HepG2 (cell line): Measurements from ENCODE around the gene VDAC2. TPM values are rescaled to one million over a fixed set of nuclear protein-coding genes. Genes with fewer than 3 reads are reported as not detected.

ENCODE experiments used
- CBX1 ChIP-seq: IDR thresholded peaks from one replicate; pipeline ENCODE4 v1.6.1; 2016; ENCODE audit warnings: antibody characterized with exemption, low read depth
- CEBPG ChIP-seq: IDR thresholded peaks from 2 replicates; pipeline ENCODE4 v1.6.1; 2016
- DPF2 ChIP-seq: sonication (generic); formaldehyde crosslinking; IDR thresholded peaks from 2 replicates; pipeline ENCODE4 v1.4.0; 2020; ENCODE audit warnings: mild to moderate bottlenecking, low read depth, missing genetic modification reagents, borderline replicate concordance
- EP300 ChIP-seq, 3 experiments: sonication (generic) in 1 of 3; formaldehyde crosslinking in 1 of 3; IDR thresholded peaks; 2 replicates each; pipeline versions ENCODE4 v1.5.1 to v1.6.1; 2011 to 2020; ENCODE audit warnings: low read depth in 2 of 3, low read length in 2 of 3, borderline replicate concordance in 1 of 3, improper control_type of control experiment in 1 of 3, mild to moderate bottlenecking in 1 of 3, missing genetic modification reagents in 1 of 3, moderate library complexity in 1 of 3
- ERF ChIP-seq: IDR thresholded peaks from 2 replicates; pipeline ENCODE4 v1.6.1; 2018; ENCODE audit warnings: missing biosample characterization, missing genetic modification reagents
- FOXA1 ChIP-seq, 2 experiments: fragments of 450-650 bp in 1 of 2; sonication (generic) in 1 of 2; formaldehyde crosslinking in 1 of 2; IDR thresholded peaks; 2 replicates each; pipeline versions ENCODE4 v1.4.0 to v1.6.1; 2016 to 2020; ENCODE audit warnings: missing genetic modification reagents in 1 of 2
- GABPB1 ChIP-seq: IDR thresholded peaks from 2 replicates; pipeline ENCODE4 v1.6.1; 2016; ENCODE audit warnings: mild to moderate bottlenecking, missing genetic modification reagents, moderate library complexity, missing compliant biosample characterization
- KDM2A ChIP-seq: sonication (generic); formaldehyde crosslinking; IDR thresholded peaks from 2 replicates; pipeline ENCODE4 v1.4.0; 2020; ENCODE audit warnings: low read depth, missing genetic modification reagents, borderline replicate concordance
- KDM3A ChIP-seq: IDR thresholded peaks from 2 replicates; pipeline ENCODE4 v1.6.1; 2018; ENCODE audit warnings: low read depth, missing compliant biosample characterization
- KMT2A ChIP-seq: sonication (generic); formaldehyde crosslinking; IDR thresholded peaks from 2 replicates; pipeline ENCODE4 v1.4.0; 2020; ENCODE audit warnings: missing genetic modification reagents
- MTA1 ChIP-seq: sonication (generic); formaldehyde crosslinking; IDR thresholded peaks from 2 replicates; pipeline ENCODE4 v1.4.0; 2020; ENCODE audit warnings: missing genetic modification reagents, mild to moderate bottlenecking, borderline replicate concordance
- NCOA2 ChIP-seq: sonication (generic); formaldehyde crosslinking; IDR thresholded peaks from 2 replicates; pipeline ENCODE4 v1.8.0; 2022; ENCODE audit warnings: inconsistent platforms
- NR2F1 ChIP-seq, 2 experiments: fragments of 450-650 bp in 1 of 2; formaldehyde crosslinking in 1 of 2; IDR thresholded peaks; 2 replicates each; pipeline versions ENCODE4 v1.5.0 to v1.6.1; 2016 to 2020; ENCODE audit warnings: mild to moderate bottlenecking in 1 of 2, missing compliant biosample characterization in 1 of 2, missing genetic modification reagents in 1 of 2, moderate library complexity in 1 of 2
- NR2F6 ChIP-seq, 2 experiments: IDR thresholded peaks; 2 replicates each; pipeline ENCODE4 v1.6.1; 2016; ENCODE audit warnings: antibody characterized with exemption in 1 of 2, mild to moderate bottlenecking in 1 of 2
- POLR2G ChIP-seq: fragments of 200-400 bp; formaldehyde crosslinking; IDR thresholded peaks from 2 replicates; pipeline ENCODE4 v1.6.1; 2018; ENCODE audit warnings: mild to moderate bottlenecking, low read depth, low read length, moderate library complexity
- ZMYM2 ChIP-seq: sonication (generic); formaldehyde crosslinking; IDR thresholded peaks from 2 replicates; pipeline ENCODE4 v1.8.0; 2022; ENCODE audit warnings: mild to moderate bottlenecking, missing genetic modification reagents
- ZNF790 ChIP-seq: sonication (generic); formaldehyde crosslinking; IDR thresholded peaks from 2 replicates; pipeline ENCODE4 v1.8.0; 2022; ENCODE audit warnings: missing genetic modification reagents, mild to moderate bottlenecking, borderline replicate concordance
- polyA plus RNA-seq, 8 experiments: library from polyadenylated mRNA; depleted of rRNA in 3 of 8; stranded (reverse) in 7 of 8; unstranded in 1 of 8; fragments of >200 nt; fragmentation: Illumina TruSeq in 4 of 8; extraction: Trizol in 4 of 8; gene quantifications; 2 replicates each; pipeline versions ENCODE4 v1.2.1 to v1.2.3, GENCODE V29; 2011 to 2016; ENCODE audit warnings: low read depth in 4 of 8, missing spikeins in 1 of 8, mixed read lengths in 1 of 8; ENCODE audit not compliant: insufficient read depth in 1 of 8
- total RNA-seq, 5 experiments: library from RNA; depleted of rRNA; stranded (reverse); fragments of >200 nt; fragmentation: Illumina TruSeq; extraction: Trizol; gene quantifications; 2 replicates each; pipeline ENCODE4 v1.2.3, GENCODE V29; 2016; ENCODE audit warnings: low read depth in 1 of 5
- TF ChIP-seq, protein P1 (sequence below): sonication (generic); formaldehyde crosslinking; IDR thresholded peaks from 2 replicates; pipeline ENCODE4 v1.5.0; 2020; ENCODE audit warnings: mild to moderate bottlenecking, missing genetic modification reagents, borderline replicate concordance
- TF ChIP-seq, protein P2 (sequence below): sonication (generic); formaldehyde crosslinking; IDR thresholded peaks from 2 replicates; pipeline ENCODE4 v1.4.0; 2020; ENCODE audit warnings: mild to moderate bottlenecking, missing genetic modification reagents, borderline replicate concordance

The VDAC2 gene
- total and polyA plus RNA-seq, 2 of the 13 experiments (the other 11 are each of a cell fraction or from before 2014, with no cell fraction given): 67.9 to 222 TPM

DNA sequence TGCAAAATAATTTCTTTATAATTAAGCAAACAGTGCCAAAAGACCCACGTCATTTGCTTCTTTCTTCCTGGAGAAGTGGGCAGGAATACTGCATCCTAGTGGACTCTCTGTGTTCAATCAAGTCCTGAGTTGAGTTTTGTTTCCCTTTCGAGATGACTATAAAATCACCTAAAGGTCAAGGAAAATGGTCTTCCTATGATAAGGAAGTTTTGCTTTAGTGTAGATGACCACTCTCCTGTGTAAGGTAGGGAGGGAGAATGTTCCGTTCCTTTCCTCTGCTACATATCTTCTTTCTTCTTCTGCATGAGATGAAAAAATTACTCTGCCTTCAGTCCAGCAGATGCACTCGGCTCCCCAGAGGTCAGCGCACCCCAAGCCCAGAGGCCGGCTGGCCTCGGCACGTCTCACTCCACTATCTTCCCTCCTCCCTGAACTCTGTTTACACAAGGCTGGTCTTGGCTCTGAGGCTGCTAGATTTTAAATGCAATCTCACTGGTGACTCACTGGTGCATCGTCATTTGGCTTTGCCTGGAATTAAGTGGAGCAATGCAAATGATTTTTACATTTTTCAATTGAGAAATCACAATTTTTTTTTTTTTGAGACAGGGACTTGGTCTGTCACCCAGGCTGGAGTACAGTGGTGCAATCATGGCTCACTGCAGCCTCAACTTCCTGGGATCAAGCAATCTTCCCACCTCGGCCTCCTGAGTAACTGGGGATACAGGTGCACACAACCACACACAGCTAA, 18.6 kb upstream of the VDAC2 start (continued):
- TF ChIP-seq EP300 (IDR thresholded peaks at IDR 0.05; ENCODE audit: low read depth in 2 of 2, low read length in 2 of 2) (peak in 1 of 2 experiments; percentile 44; a peak in 2 of 4 replicates), EP300 (CRISPR knock-in tag; IDR thresholded peaks at IDR 0.05; ENCODE audit: borderline replicate concordance) (no peak), CBX1 (peak; percentile 35), KDM2A (peak; percentile 30; the same call in 1 of the 2 replicates), FOXA1 (IDR thresholded peaks at IDR 0.05) (no peak), FOXA1 (CRISPR knock-in tag; IDR thresholded peaks at IDR 0.05) (peak; percentile 94), POLR2G (peak; percentile 32; the same call in 1 of the 2 replicates), ZMYM2 (0 out of 2 replicates have a peak, but pooled peaks have one; percentile 19), NR2F1 (CRISPR knock-in tag; IDR thresholded peaks at IDR 0.05) (peak in 1 of 2 experiments; percentile 55; a peak in 2 of 4 replicates), DPF2 (CRISPR knock-in tag) (0 out of 2 replicates have a peak, but pooled peaks have one; percentile 44), MTA1 (CRISPR knock-in tag) (peak; percentile 53; the same call in 1 of the 2 replicates), KMT2A (CRISPR knock-in tag) (0 out of 2 replicates have a peak, but pooled peaks have one; percentile 39), KDM3A (CRISPR knock-in tag) (0 out of 2 replicates have a peak, but pooled peaks have one; percentile 37), CEBPG (CRISPR knock-in tag) (peak; percentile 70), ERF (0 out of 2 replicates have a peak, but pooled peaks have one; percentile 51), ZNF790 (no peak), GABPB1 (CRISPR knock-in tag) (0 out of 2 replicates have a peak, but pooled peaks have one; percentile 11), NR2F6 (IDR thresholded peaks at IDR 0.05) (peak; percentile 85), NR2F6 (CRISPR knock-in tag; IDR thresholded peaks at IDR 0.05) (peak; percentile 83), NCOA2 (peak; percentile 36)
- TF ChIP-seq, protein P1, sequence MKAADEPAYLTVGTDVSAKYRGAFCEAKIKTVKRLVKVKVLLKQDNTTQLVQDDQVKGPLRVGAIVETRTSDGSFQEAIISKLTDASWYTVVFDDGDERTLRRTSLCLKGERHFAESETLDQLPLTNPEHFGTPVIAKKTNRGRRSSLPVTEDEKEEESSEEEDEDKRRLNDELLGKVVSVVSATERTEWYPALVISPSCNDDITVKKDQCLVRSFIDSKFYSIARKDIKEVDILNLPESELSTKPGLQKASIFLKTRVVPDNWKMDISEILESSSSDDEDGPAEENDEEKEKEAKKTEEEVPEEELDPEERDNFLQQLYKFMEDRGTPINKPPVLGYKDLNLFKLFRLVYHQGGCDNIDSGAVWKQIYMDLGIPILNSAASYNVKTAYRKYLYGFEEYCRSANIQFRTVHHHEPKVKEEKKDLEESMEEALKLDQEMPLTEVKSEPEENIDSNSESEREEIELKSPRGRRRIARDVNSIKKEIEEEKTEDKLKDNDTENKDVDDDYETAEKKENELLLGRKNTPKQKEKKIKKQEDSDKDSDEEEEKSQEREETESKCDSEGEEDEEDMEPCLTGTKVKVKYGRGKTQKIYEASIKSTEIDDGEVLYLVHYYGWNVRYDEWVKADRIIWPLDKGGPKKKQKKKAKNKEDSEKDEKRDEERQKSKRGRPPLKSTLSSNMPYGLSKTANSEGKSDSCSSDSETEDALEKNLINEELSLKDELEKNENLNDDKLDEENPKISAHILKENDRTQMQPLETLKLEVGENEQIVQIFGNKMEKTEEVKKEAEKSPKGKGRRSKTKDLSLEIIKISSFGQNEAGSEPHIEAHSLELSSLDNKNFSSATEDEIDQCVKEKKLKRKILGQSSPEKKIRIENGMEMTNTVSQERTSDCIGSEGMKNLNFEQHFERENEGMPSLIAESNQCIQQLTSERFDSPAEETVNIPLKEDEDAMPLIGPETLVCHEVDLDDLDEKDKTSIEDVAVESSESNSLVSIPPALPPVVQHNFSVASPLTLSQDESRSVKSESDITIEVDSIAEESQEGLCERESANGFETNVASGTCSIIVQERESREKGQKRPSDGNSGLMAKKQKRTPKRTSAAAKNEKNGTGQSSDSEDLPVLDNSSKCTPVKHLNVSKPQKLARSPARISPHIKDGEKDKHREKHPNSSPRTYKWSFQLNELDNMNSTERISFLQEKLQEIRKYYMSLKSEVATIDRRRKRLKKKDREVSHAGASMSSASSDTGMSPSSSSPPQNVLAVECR (CRISPR knock-in tag): no peak; the same call in 1 of the 2 replicates
- TF ChIP-seq, protein P2, sequence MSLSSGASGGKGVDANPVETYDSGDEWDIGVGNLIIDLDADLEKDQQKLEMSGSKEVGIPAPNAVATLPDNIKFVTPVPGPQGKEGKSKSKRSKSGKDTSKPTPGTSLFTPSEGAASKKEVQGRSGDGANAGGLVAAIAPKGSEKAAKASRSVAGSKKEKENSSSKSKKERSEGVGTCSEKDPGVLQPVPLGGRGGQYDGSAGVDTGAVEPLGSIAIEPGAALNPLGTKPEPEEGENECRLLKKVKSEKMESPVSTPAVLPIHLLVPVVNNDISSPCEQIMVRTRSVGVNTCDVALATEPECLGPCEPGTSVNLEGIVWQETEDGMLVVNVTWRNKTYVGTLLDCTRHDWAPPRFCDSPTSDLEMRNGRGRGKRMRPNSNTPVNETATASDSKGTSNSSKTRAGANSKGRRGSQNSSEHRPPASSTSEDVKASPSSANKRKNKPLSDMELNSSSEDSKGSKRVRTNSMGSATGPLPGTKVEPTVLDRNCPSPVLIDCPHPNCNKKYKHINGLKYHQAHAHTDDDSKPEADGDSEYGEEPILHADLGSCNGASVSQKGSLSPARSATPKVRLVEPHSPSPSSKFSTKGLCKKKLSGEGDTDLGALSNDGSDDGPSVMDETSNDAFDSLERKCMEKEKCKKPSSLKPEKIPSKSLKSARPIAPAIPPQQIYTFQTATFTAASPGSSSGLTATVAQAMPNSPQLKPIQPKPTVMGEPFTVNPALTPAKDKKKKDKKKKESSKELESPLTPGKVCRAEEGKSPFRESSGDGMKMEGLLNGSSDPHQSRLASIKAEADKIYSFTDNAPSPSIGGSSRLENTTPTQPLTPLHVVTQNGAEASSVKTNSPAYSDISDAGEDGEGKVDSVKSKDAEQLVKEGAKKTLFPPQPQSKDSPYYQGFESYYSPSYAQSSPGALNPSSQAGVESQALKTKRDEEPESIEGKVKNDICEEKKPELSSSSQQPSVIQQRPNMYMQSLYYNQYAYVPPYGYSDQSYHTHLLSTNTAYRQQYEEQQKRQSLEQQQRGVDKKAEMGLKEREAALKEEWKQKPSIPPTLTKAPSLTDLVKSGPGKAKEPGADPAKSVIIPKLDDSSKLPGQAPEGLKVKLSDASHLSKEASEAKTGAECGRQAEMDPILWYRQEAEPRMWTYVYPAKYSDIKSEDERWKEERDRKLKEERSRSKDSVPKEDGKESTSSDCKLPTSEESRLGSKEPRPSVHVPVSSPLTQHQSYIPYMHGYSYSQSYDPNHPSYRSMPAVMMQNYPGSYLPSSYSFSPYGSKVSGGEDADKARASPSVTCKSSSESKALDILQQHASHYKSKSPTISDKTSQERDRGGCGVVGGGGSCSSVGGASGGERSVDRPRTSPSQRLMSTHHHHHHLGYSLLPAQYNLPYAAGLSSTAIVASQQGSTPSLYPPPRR (CRISPR knock-in tag): peak; percentile 23; the same call in 1 of the 2 replicates
